ENCODE data around the gene MICB.

The MICB gene

DNA sequence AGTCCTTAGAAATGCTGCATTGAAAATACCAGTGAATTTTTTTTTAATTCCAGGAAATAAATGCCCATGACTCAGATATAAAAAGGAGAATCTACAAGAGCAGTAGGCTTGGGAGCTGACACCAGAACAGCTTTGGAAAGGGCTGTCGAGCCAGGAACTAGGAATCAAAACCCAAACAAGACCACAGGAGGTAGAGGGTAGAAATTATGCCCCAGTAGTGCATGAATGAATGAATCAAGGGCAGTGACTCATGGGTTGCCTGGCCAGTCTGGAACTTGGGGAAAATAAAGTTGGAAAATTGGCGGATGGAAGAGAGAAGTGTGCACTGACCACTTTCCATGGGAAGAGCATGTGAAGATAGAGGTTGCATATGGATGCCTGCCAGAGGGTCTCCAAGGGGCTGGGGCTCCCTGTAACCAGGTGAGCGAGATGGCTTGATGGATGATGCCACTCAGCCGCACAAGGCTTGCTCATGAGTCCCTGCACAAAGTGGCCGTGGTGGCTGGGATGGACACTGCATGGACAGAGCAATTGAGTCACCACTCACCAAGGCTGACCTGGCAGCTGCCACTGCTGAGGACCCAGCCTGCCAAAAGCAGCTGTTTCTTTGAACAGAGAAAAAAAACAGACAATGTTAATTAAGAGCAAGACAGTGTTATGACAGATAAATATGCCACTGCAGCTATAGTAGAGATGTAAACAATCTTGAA lies 15.7 kb downstream of the MICB start:
- DNase-seq: peak in 1 of 2 experiments; percentile 12

DNA sequence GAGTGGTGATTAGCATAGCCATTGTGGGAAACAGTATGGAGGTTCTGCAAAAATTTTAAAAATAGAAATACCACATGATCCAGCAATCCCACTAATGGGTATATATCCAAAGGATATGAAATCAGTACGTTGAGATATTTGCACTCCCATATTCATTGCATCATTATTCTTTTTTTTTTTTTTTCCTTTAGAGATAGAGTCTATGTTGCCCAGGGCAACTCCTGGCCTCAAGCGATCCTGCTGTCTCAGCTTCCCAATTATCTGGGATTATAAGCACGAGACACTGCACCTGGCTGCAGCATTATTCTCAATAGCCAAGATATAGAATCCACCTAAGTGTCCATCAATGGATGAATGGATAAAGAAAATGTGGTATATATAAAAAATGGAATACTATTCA lies 23.9 kb downstream of the MICB start:
- no peak for DNase-seq

DNA sequence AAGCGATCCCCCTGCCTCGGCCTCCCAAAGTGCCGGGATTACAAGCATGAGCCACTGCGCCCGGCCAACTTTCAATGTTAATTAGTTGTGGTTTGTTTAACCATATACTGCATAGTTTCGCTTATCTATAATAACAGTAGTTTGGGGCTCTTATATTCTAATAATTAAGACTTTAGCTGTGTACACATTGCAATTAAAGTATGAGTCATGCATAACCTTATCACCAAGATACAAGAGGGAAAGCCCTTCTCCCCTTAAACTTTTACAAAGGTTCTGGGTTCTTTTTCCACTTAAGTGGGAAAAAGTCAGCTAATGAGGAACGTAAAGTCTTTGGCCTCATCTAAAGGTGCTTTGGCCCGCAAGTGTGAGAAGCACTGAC lies 27.6 kb downstream of the MICB start:
- no peak for DNase-seq

DNA sequence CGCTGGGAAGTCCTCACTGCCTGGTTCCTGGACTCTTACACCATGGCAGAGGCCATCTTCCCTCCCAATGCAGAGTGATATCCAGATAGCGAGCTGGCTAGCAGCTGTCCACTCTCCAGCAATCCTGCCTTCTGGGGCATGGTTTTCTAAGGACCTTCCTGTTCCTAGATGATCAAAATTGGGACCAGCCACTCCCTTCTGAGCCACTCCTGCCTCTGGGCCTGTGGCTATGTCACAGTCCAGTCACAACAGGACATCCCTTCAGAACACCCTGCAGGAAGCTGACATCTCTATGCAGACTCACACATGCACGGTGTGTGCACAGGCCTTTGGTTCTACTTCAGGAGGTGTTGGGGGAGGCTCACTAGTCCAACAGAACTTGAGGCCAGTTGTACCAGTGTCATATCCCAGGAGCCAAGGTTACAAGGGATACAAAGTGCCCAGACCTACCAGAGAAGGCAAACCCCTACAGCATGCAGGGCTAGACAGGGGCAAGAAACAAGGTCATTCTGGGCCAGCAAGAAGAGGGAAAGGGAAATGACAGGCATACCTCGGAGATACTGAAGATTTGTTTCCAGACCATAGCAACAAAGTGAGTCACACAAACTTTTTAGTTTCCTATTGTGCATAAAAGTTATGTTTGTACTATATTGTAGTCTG lies 28.1 kb downstream of the MICB start:
- DNase-seq: peak; percentile 18 to 19

DNA sequence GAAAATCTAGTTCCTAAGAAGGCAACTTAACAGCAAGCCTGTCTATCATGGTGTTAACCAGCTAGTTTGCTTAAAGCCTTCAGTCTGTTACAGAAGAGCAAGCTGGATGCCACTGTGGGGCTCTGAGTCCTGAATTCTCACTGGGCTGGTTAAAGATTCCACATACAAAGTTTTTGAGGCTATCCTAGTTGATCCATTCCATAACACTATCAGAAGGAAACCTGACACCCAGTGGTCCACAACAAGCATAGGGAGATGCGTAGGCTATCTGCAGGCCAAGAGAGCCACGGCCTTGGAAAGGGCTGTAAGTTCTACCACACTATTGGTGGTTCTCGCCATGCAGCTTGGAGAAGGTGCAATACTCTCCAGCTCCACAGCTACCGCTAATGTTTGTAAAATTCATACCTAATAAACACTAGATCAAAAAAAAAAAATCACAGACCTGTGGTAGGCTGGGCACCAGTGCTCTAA lies 30.4 kb downstream of the MICB start:
- DNase-seq: peak in 1 of 2 experiments; percentile 23

DNA sequence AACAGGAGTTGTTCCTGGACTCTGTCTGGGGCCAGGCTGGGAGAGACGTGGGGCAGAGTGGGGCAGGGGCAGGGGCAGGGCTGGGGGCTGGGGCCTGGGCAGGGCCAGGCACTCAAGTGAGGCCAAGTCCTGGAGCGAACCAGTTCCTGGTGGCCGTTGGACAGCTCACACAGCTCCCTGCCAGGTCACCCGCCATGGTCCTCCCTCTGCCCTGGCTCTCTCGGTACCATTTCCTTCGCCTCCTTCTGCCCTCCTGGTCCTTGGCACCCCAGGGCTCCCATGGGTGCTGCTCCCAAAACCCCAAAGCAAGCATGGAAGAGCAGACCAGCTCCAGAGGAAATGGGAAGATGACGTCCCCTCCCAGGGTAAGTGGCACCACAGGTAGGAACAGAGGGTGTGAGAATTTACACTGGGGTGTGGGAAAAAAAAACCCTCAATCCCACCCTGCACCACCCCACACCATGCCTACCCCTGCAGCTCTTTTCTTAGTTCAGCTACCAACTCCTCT lies 30.9 kb downstream of the MICB start, which contains the start of gene MCCD1:
Gene MCCD1, plus strand, starts transcription at position 142 of the 508 bp plus-strand sequence. Its CDS starts 53 bp downstream, at position 195.
- no peak for DNase-seq

DNA sequence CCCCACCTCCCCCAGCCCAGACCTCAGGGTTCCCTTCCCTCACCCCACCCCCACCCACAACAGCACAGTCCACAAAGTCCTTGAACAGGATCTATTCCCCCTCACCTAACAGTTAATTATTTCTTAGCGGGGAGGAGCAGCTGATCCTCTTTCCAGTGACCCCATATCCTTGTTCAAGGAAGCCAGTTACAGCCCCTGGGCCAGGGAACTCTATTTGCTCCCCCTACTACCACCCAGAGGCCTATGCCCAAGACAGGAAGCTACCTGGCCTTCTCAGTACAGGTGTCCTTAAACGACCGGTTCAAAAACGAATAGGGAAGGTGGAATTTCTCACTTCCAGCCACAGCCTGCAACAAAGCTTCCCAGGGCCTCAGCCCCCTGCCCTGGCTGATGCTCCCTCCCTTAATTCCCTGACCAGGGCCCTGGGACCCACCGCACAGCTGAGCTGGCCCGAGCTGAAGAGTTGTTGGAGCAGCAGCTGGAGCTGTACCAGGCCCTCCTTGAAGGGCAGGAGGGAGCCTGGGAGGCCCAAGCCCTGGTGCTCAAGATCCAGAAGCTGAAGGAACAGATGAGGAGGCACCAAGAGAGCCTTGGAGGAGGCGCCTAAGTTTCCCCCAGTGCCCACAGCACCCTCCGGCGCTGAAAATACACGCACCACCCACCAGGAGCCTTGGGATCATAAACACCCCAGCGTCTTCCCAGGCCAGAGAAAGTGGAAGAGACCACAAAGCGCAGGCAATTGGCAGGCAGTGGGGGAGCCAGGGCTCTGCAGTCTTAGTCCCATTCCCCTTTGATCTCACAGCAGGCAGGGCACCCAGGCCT lies 31.6 kb downstream of the MICB start:
- DNase-seq: no peak

DNA sequence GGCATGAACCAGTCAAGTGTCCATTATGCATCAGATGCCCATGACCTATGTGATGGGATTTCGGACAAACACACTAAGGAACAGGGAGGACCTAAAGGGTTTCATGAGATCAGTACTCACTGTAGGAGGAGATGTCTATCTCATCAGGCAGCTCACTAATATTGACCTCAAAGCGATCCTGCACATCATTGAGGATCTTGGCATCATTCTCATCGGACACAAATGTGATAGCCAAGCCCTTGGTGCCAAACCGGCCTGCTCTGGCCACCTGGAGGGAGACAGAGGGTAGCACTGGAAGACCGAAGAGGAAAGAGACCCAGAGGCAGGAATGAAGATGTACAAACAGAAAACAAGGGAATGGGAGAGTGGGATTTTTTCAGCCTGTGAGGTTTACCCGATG lies 32.7 kb downstream of the MICB start:
- DNase-seq: no peak

DNA sequence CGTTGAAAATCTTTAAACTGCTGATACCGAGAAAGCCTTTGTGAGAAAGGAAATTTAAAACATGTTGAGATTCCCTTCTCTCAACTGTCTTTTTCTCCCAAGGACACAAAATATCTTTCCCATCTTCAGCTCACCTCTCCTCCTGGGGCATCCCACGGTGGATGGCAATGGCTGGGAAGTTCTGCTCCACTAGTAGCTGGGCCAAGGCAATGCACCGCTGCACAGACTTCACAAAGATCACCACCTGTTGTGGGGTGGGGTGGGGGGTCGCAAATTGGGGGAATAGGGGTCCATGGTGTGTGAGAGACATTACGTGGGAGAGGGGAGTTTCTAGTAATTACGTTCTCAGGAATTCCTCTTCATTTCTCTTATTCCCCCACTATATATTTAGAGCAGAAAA lies 33.2 kb downstream of the MICB start:
- DNase-seq: peak in 1 of 2 experiments; percentile 15

DNA sequence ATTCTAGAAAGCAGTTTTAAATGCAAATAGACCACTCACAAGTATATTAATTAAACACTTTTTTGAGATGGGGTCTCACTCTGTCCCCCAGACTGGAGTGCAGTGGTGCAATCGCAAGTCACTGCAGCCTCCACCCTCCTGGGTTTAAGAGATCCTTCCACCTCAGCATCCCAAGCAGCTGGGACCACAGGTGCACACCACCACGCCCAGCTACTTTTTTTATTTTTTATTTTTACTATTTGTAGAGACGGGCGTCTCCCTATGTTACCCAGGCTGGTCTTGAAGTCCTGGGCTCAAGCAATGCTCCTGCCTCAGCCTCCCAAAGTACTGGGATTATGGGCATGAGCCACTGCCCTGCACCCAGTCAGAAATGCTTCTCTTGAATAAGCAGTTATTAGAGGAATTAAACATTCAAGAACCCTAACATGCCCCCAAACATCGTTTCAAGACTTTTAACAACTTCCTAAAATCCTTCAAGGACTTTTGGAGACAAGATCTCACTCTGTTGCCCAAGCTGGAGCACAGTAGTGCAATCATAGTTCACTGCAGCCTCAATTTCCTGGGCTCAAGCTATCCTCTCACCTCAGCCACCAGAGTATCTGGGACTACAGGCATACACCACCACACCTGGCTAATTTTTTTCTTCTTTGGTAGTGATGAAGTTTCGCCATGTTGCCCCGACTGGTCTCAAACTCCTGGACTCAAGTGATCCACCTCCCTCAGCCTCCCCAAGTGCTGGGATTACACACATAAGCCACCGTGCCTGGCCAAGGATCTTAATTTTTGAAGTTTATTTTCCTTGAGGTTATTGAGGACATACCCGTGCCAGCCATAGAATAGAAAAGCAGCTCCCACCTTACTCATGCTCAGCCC lies 34.1 kb downstream of the MICB start:
- peak in 1 of 2 experiments; percentile 15 for DNase-seq

DNA sequence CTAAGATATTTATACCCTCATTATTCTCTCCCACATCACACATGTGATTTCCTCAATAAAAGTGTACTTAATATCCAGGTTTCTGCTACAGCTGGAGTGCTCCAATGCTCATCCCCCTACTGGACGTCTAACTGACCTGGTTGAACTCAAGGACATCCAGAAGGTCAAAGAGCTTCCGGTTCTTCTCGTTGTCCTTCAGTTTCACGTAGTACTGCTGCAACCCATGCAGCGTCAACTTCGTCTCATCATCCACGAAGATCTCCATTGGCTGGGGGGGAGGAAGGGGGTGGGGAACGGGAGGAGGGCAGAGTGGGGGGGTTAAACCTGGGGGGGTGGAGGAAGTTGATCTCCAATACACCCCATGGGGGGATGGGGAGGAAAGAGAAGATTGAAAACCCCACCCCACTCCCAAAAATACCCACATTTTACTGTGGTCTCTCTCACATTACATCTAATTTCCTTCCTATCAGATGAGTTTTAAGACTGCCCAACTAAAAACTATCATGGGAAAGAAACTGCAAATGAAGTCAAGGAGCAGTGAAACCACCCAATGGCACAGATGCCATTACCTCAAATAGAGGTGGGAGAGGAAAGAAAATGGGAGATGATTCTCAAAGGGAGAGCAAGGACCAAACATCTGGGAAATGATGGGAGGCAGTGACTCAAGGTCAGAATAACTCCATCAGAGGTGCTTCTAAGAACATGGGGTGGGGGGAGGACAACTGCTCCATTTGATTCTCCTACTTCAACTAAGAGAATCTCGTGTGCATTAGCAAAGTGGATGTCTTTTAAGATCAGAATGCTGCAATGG lies 34.9 kb downstream of the MICB start:
- peak in 1 of 2 experiments; percentile 15 for DNase-seq

DNA sequence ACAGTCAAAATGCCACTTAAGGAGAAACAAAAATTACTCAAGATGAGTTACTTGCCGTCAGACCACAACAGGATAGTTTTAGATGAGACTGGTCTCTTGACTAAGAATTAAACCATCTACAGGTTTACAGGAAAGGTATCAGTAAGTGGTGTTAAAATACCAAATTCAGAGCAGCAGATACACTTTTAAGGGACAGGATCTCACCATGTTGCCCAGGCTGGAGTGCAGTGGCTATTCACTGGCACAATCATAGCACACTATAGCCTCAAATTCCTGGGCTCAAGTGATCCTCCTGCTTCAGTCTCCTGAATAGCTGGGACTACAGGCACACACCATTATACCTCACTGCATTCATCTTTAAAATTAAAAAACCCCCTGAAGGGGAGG lies 35.5 kb downstream of the MICB start:
- peak in 1 of 2 experiments; percentile 14 for DNase-seq

DNA sequence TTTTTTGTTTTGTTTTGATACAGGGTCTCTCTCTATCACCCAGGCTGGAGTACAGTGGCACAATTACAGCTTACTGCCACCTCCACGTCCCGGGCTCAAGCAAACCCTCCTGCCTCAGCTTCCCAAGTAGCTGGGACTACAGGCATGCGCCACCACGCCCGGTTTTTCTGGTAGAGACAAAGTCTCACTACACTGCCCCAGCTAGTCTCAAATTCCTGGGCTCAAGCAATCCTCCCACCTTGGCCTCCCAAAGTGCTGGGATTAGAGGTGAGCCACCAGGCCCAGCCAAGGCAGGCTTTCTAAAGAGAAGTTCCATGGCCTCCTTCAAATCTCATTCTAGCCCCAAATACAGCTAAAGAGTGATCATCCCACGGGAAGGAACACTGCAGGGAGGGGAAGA lies 36.1 kb downstream of the MICB start:
- peak in 1 of 2 experiments; percentile 21 for DNase-seq

DNA sequence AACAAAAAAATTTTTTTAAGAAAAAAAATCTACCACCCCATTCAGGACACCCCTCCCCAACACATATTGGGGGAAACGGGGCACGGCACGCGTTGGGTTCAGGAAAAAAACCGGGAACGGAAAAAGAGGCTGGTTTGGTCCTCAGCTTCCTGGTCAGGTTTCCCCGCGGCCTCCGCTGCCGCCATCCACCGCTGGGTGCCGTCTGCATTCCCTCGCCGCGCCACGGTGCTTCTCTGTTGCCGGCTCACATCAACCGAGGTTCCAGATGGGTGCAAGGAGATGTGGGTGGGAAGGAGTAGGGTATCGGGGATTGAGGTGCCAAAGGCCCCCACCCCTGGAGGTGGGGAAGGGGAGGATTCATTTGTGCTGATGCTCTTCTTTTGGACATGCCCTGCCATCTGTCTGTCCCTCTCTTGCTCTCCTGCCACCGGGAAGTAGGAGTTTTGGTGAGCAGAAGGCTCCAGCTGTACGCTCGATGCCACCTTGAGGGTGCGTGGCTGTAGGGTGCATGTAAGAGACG lies 36.6 kb downstream of the MICB start:
- no peak for DNase-seq

DNA sequence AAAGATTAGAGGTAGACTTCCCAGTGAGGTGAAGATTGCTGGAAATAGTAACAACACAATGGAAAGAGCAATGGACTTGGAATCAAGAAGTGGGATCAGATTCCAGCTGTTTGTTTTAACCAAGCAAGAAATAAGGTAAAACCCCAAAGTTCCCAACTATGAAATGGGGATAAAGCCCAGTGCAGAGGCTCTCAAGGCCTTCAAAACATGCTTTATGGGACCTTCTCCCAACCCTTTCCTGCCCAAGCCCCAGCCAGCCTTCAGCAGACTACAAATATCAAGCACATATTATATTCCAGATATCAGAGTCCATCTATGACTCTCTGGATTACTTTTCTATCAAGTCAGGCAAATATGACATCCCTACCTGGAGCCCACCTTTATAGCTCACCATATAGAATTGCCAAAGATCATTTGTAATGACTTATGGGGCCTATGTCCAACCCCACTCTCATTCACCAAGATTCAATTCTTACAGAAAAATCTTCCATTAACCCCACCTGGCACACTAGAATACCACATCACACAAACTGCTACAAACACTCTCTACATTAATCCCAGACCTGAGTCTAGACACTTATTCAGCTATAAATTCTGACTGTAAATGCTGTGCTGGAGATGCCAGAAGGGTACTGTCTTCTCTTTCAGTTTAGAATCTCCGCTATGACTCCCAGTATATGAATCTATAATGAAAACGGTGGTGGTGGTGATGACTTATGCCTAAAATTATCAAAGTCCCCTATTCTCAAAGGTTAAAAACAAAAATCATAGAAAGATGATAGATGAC lies 37.8 kb downstream of the MICB start:
- DNase-seq: peak in 1 of 2 experiments; percentile 7

DNA sequence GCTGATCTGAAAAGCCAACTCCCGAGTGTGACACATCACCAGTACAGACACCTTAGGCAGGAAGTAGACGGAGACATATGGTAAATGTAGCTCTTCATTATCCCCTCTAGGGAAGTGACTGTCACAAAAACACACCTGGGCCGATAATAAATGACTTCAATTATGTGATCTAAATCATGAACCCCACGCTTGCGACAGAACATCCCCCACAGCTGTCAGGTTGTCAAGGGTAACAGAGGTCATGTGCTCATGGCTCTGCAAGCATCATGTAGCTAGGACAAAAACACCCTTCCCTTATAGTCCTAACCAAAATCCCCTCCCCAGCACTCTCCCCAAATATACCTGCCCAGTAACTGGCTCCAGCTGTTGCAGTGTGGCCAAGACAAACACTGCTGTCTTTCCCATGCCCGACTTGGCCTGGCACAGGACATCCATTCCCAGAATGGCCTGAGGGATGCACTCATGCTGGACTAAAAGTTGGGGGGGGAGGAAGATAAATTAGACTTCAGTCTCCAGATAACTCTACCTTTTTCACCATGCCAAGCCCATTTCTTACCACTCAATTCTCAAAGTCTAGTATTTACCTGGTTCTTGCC lies 41.0 kb downstream of the MICB start:
- peak in 1 of 2 experiments; percentile 22 for DNase-seq

DNA sequence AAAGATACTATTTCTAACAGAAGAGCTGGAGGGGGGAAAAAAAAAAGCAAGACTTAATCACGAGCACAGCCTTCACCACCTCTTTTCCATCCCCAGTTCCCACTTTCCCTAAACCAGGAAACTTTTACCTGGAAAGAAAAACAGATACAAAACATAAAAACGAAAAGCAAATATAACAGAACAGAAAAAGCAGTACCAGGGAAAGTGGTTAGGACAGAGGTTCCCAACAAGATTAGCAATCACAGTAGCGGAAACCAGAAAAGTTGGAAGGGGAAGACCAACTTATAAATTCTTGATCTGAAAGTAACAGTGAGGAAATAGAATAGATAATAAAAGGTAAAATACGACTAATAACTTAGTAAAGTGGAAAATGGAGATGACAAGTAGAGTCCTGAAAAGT lies 42.7 kb downstream of the MICB start:
- no peak for DNase-seq

DNA sequence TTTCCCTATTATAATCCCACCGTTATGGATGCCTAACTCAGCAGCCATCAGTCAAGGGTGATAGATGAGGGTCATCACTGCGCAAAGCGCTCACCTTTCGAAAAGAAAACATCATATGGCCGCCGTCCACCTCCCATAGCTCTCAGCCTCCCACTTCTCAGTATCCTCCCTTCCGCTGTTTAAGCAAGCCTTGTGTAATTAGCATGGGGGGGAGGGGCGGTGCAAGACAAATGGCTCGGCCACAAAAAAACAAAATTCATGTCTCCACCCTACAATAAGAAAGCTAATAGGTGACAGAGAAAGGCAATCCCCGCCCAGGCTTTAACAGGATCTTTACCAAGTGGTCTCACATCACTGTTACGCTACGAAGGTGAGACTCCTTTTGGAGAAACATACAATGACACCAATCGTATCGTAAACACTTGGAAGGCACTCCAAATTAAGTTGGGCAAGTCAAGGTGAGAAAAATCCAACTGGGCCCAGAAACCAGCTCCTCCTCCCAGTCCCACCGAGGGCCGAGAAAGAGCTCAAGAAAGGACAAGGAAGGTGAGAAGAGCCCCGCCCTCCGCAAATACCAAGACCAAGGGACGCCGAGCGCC lies 43.2 kb downstream of the MICB start:
- peak; percentile 71 to 72 for DNase-seq

All from activated T-cell treated with anti-CD3 and anti-CD28 coated beads, Interleukin-2, amount 50 U/mL, for 48 hours (primary cell).